ENCODE data around the gene ARHGEF28. TPM values are rescaled to one million over a fixed set of nuclear protein-coding genes. Genes with fewer than 3 reads are reported as not detected.

The ARHGEF28 gene
- total and polyA plus RNA-seq, 9 of the 15 experiments (the other 6 are each of a cell fraction or from before 2014, with no cell fraction given): 0.27 TPM; not detected in 8

DNA sequence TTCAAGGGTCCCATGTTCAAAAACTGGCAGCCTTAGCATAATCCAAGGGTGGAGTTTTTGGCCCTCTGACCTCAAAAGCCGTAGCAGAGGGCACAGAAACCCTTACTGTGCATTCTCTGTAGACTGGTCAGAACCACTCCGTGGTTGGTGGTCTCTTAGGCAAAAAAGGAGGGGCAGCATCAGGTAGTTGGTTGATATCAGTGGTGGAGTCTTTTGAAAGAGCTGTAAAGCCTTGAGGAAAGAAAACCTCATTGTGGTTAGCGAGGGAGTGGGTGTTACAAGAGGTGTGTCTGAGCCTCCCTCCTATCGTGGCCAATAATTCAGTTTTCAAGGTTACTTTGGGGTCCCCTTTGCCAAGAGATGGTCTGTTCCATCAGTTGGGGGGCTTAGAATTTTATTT is 40.9 kb downstream of the ARHGEF28 start:
- no peaks in the 10 kb centered on the region for H3K36me3 ChIP-seq (ENCODE audit: control insufficient read depth, insufficient read depth, low read length)
- TF ChIP-seq ZNF592 (IDR thresholded peaks at IDR 0.05) (no peak), ZBTB1 (CRISPR knock-in tag; IDR thresholded peaks at IDR 0.05; ENCODE audit: borderline replicate concordance, low read depth) (no peak), CBFA2T3 (IDR thresholded peaks at IDR 0.05) (no peak), E2F6 (IDR thresholded peaks at IDR 0.05; ENCODE audit: borderline replicate concordance in 1 of 2, extremely low read depth in 1 of 2, insufficient read depth in 1 of 2, insufficient read length in 1 of 2, low read depth in 1 of 2, low read length in 1 of 2, poor library complexity in 1 of 2, severe bottlenecking in 1 of 2) (no peak), BCL6 (CRISPR knock-in tag; IDR thresholded peaks at IDR 0.05) (no peak), CHD4 (IDR thresholded peaks at IDR 0.05; ENCODE audit: insufficient read depth, insufficient replicate concordance, low read depth, low read length, poor library complexity, severe bottlenecking) (no peak), SMARCC2 (IDR thresholded peaks at IDR 0.05; ENCODE audit: low read depth) (no peak), ZBTB8A (IDR thresholded peaks at IDR 0.05; ENCODE audit: partially characterized antibody) (no peak), TBP (optimal IDR thresholded peaks at IDR 0.05; ENCODE audit: low read depth, low read length) (no peak)
- TF ChIP-seq, protein P1, sequence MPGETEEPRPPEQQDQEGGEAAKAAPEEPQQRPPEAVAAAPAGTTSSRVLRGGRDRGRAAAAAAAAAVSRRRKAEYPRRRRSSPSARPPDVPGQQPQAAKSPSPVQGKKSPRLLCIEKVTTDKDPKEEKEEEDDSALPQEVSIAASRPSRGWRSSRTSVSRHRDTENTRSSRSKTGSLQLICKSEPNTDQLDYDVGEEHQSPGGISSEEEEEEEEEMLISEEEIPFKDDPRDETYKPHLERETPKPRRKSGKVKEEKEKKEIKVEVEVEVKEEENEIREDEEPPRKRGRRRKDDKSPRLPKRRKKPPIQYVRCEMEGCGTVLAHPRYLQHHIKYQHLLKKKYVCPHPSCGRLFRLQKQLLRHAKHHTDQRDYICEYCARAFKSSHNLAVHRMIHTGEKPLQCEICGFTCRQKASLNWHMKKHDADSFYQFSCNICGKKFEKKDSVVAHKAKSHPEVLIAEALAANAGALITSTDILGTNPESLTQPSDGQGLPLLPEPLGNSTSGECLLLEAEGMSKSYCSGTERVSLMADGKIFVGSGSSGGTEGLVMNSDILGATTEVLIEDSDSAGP (CRISPR knock-in tag; IDR thresholded peaks at IDR 0.05): no peak
- H3K27ac ChIP-seq (ENCODE audit: extremely low read depth, low read depth, low read length): no peak overlapping the region
- in situ Hi-C loops (cut with MboI) (no loop called here), intact Hi-C loops (cut with micrococcal nuclease) (no loop called here)
- CTCF ChIA-PET (ENCODE audit: low intra/inter-chr PET ratio): no interaction called here
- POLR2A ChIA-PET: no interaction called here
- H3K4me1 ChIP-seq (replicated peaks in 1 of 2; ENCODE audit: control insufficient read depth in 2 of 2, insufficient read depth in 2 of 2, low read length in 2 of 2): peaks cover 0 to under 1% of the 10 kb centered on the region in 2 experiments; a peak in 3 of 5 replicates
- no peaks in the 10 kb centered on the region for H4K20me1 ChIP-seq (replicated peaks; ENCODE audit: control insufficient read depth, insufficient read depth, low read length)
- no peak overlapping the region for H2AFZ ChIP-seq (ENCODE audit: low read depth, low read length)
- no peak overlapping the region for H3K4me2 ChIP-seq (ENCODE audit: insufficient read depth, low read length)
- ATAC-seq (no peak), FAIRE-seq (no peak), DNase-seq (ENCODE audit: extremely low read depth in 1 of 4, low spot score in 3 of 4) (no peak)
- no peaks in the 10 kb centered on the region for H3K9me1 ChIP-seq (ENCODE audit: control insufficient read depth, insufficient read depth, low read length)
- no peaks in the 10 kb centered on the region for H3K79me2 ChIP-seq (ENCODE audit: control insufficient read depth, insufficient read depth, low read length)
- BruUV-seq (replicated peaks): no TSS peak
- WGBS (ENCODE audit: insufficient coverage, low coverage, missing lambda C conversion rate): 3% methylated on average over 4 of the region's 4 CpGs
- no peaks in the 10 kb centered on the region for H3K27me3 ChIP-seq (ENCODE audit: control insufficient read depth in 2 of 2, insufficient read depth in 2 of 2, low read length in 2 of 2)
- H3K9me3 ChIP-seq (replicated peaks; ENCODE audit: control insufficient read depth, insufficient read depth, low read depth, low read length): no peaks in the 10 kb centered on the region
- H3K9ac ChIP-seq (ENCODE audit: insufficient read depth in 1 of 2, low read depth in 2 of 2, low read length in 2 of 2): no peak overlapping the region
- H3K4me3 ChIP-seq: no peak overlapping the region
